ENCODE measurements around the gene SYNPO2. TPM values are rescaled to one million over a fixed set of nuclear protein-coding genes. Genes with fewer than 3 reads are reported as not detected.
"Not testable (repeated sequence)": the region's sequence is repeated elsewhere in the genome, so short reads cannot be mapped to it uniquely, and the experiment has no call there.

SYNPO2 gene
- total and polyA plus RNA-seq, 2 donors, result 428 to 529 TPM

DNA sequence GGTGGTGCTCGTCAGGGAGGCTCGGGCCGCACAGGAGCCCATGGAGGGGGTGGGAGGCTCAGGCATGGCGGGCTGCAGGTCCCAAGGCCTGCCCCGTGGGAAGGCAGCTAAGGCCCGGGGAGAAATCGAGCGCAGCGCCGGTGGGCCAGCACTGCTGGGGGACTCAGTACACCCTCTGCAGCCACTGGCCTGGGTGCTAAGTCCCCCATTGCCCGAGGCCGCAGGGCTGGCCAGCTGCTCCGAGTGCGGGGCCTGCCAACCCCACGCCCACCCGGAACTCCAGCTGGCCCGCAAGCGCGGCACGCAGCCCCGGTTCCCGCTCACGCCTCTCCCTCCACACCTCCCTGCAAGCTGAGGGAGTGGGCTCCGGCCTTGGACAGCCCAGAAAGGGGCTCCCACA lies 88.4 kb downstream of the SYNPO2 start:
- not testable (repeated sequence) for H3K27ac ChIP-seq (ENCODE audit: low read depth); H3K4me1 ChIP-seq (ENCODE audit: insufficient read depth); DNase-seq (ENCODE audit: extremely low spot score); H3K36me3 ChIP-seq (ENCODE audit: insufficient read depth); H3K4me3 ChIP-seq (ENCODE audit: low read depth, low read length)
- 87% methylated on average over 24 of the region's 24 CpGs for WGBS

DNA sequence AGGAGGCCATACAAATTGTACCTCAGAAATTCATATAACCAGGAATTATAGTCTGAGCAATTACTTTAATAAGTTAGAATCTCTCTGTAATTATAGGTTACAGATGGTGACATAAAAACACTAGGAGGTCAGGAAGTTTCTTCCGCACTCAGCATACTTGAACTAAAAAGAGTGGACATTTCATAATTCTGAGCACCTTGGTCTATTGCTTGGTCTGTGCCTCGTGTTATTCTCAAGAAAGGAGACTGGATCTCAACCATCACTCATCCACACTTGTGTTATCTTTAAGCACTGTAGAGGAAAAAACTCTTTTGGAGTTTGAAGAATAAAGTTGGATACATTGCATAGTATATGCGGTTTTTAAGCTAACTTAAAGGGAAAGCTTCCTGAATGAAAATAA lies 91.1 kb downstream of the SYNPO2 start:
- Histone ChIP-seq H3K27ac (ENCODE audit: low read depth) (no peak overlapping the region), H3K4me1 (ENCODE audit: insufficient read depth) (no peaks in the 10 kb centered on the region)
- 77% methylated on average over 3 of the region's 3 CpGs for WGBS

DNA sequence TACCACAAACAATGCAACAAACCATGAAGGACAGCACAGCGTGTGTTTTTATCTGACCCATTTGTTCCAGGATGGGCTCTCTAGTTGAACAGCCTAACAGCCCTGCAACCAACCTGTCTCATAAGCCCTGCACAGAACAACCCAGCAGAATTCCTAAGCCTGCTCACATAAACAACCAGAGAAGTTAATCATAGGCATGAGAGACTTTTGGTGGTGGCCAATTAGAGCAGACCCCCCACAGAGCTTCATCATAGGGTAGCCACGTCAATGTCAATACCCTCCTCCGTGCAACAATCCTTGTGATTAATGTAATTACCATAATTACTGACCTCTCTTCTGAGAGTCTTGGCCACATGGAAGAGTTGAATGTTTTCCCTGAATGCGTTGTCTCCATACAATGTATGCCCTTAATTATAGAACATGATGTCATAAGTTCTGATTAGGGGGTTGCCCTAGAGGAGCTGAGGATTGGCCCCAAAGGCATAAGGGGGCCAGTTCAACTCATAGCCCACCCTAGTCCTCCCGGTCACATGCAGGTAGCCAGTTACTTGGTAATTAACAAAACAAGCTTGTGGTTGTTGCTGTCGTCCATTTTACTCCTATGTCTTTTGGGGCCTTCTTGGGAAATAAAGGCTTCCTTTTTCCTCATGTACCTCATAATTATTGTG lies 92.7 kb downstream of the SYNPO2 start:
- no peak overlapping the region for H3K27ac ChIP-seq (ENCODE audit: low read depth)
- H3K36me3 ChIP-seq (ENCODE audit: insufficient read depth), result no peaks in the 10 kb centered on the region
- H3K4me1 ChIP-seq (ENCODE audit: insufficient read depth), result no peaks in the 10 kb centered on the region
- WGBS, result 37% methylated on average over 6 of the region's 6 CpGs
- H3K4me3 ChIP-seq (ENCODE audit: low read depth, low read length), result no peak overlapping the region
- DNase-seq (ENCODE audit: extremely low spot score), result no peak

More for the DNA sequence above, 91.1 kb downstream of the SYNPO2 start:
- no peak for DNase-seq (ENCODE audit: extremely low spot score)
- no peak overlapping the region for H3K4me3 ChIP-seq (ENCODE audit: low read depth, low read length)
- H3K36me3 ChIP-seq (ENCODE audit: insufficient read depth), result no peaks in the 10 kb centered on the region

DNA sequence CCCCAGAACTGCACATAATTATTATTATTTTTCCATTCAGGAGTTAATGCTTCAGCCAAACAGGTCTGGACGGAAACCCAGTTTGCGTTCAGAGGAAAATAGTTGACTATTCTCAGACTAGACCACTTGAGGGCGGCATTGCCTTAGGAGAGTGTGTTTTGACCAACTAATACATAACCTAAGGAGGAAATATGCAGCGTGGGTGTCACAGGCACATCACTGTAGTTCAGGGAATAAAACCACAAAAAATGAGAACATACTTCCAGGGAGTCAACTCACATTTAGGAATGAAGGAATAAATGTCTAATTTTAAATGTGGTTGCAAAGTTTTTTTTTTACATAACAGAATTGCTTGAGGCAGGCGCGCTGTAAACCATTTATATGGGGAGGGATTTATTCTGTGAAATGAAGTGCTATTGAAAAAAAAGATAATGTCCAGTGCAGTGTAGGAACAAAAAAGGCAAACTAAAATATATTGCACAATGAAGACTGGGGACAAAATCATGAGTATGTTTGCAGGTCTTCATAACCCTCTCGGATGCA lies 93.3 kb downstream of the SYNPO2 start:
- 27% methylated on average over 7 of the region's 7 CpGs for WGBS
- Histone ChIP-seq H3K4me3 (ENCODE audit: low read depth, low read length) (no peak overlapping the region), H3K4me1 (ENCODE audit: insufficient read depth) (no peaks in the 10 kb centered on the region), H3K36me3 (ENCODE audit: insufficient read depth) (no peaks in the 10 kb centered on the region), H3K27ac (ENCODE audit: low read depth) (no peak overlapping the region)
- DNase-seq (ENCODE audit: extremely low spot score), result peak; percentile 53

DNA sequence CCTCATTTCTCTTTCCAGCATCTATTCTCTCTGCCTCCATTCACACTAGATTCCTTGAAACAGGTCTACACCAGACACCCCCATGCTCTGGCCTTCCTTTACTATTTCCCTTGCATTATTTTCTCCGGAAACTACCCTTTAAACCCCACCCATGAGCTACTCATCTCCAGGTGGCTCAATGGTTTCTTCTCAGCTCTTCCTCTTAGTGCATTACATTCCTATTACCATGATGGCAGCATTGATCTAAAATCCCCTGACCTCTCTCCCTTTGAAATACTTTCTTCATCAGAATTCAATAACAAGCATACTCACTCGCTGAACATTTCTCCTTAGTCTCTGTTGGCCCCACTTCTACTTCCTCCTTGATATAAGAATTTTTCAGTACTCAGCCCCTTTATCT lies 94.6 kb downstream of the SYNPO2 start:
- no peak overlapping the region for H3K4me3 ChIP-seq (ENCODE audit: low read depth, low read length)
- no peak overlapping the region for H3K27ac ChIP-seq (ENCODE audit: low read depth)
- H3K36me3 ChIP-seq (ENCODE audit: insufficient read depth), result no peaks in the 10 kb centered on the region
- no peaks in the 10 kb centered on the region for H3K4me1 ChIP-seq (ENCODE audit: insufficient read depth)
- no peak for DNase-seq (ENCODE audit: extremely low spot score)
- WGBS, result 85% methylated on average over 2 of the region's 2 CpGs

DNA sequence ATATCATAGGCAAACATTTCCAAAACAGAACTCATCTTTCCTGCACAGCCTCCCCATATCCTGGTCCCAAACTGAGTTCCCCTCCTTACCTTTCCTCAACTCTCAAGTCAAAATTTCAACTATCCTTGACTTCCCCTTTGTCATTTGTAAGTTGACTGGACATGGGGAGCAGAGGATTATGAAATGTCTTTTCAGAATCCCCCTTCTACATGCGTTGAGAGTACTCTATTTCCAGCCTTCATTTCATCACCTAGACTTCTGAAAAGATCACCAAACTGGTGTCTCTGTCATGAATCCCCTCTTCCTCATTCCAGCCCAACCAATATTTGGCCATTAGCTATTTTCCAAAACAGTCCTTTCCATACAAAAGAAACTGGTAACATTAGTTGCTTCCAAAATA lies 95.2 kb downstream of the SYNPO2 start:
- Histone ChIP-seq H3K36me3 (ENCODE audit: insufficient read depth) (no peaks in the 10 kb centered on the region), H3K4me3 (ENCODE audit: low read depth, low read length) (no peak overlapping the region), H3K4me1 (ENCODE audit: insufficient read depth) (no peaks in the 10 kb centered on the region), H3K27ac (ENCODE audit: low read depth) (no peak overlapping the region)
- 64% methylated on average over 1 of the region's 1 CpG for WGBS
- DNase-seq (ENCODE audit: extremely low spot score), result no peak

DNA sequence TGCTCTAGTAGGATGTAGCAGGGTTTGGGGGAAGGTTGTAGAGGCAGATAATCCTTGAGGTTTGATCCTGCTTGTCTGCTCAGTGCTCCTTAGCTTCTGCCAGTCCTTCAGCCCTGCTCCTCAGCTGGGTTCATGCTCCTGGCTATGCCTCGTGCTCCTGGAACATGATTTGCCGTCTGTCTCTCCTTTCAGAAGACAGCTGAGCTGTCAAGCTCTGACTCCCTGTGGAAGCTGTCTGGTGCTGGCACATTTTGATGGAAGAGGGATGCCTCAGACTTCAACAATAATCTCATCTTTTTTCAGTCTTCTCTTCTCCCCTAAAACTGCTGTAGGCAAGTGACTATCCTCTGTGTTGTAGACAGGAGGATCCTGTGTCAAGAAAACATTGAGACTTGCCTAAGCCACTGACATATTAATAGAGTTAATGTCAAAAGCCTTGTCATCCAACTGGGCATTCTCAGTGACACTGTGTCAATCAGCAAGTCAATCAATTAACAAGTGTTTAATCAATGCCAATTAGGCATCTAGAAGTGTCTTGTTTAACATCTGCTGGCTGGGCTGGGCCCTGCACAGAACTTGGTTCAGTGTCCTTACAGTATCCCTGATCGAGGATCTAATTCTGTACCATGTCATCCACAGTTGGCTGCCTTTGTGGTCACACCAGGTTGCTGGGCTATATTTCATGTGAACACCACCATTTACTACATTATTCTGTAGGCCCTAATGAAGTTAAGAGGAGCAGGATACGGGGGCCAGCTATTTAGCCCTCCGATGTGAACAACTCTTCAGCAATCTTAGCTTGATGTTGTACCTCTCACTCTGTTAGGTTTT lies 96.7 kb downstream of the SYNPO2 start:
- Histone ChIP-seq H3K27ac (ENCODE audit: low read depth) (no peak overlapping the region), H3K36me3 (ENCODE audit: insufficient read depth) (no peaks in the 10 kb centered on the region), H3K4me1 (ENCODE audit: insufficient read depth) (no peaks in the 10 kb centered on the region), H3K4me3 (ENCODE audit: low read depth, low read length) (no peak overlapping the region)
- 84% methylated on average over 5 of the region's 5 CpGs for WGBS
- DNase-seq (ENCODE audit: extremely low spot score), result no peak

DNA sequence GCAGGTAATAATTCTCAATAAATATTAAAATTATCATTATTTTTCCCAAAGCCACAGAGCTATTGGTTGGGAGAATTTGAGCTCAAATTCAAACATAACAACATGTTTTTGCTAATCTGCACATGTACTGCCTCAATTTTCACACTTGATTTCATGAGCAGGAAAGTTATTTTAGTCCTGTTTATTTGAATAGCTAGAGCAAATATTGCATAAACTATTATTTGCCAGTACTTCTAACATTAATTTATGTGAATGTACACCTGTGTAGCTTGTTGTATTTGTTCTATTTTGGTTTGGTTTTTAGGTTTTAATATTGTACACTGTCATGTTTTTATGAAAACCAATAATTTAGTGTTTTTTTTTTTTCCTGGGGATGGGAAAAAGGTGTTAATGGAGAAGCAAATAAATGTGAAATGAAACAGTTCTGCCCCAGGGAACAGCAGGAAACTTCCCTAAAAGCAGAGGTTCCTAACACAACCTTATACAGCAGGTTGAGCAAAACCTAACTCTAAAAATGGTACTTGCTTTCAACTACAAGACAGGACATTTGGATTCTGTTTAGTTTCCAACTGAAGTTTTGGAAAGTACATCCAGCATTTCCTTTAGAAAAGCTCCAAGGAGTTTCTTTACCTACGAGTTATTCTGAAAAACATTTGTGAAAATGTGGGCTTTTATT lies 99.4 kb downstream of the SYNPO2 start:
- peak overlapping the region; percentile 53 for H3K27ac ChIP-seq (ENCODE audit: low read depth)
- DNase-seq (ENCODE audit: extremely low spot score), result no peak
- 39% methylated on average over 1 of the region's 1 CpG for WGBS
- H3K36me3 ChIP-seq (ENCODE audit: insufficient read depth), result no peaks in the 10 kb centered on the region
- no peak overlapping the region for H3K4me3 ChIP-seq (ENCODE audit: low read depth, low read length)
- no peaks in the 10 kb centered on the region for H3K4me1 ChIP-seq (ENCODE audit: insufficient read depth)

DNA sequence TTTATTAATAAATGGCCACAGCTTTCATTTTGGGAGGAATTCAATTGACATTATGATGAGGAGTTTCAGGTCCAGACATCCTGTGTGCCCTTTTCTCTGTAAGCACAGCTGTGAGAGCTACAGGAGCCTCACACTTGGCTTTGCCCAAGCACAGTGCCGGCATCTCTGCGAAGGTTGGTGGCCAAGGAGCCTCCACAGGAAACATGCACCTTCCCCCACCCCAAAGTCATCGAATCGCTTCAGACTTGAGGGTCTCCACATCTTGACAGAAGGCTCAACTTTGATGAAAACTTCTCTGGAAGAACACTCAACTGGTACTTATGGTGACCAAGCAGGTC lies 100.0 kb downstream of the SYNPO2 start:
- Histone ChIP-seq H3K36me3 (ENCODE audit: insufficient read depth) (peaks cover 2% of the 10 kb centered on the region), H3K27ac (ENCODE audit: low read depth) (peak overlapping the region; percentile 53), H3K4me3 (ENCODE audit: low read depth, low read length) (no peak overlapping the region), H3K4me1 (ENCODE audit: insufficient read depth) (no peaks in the 10 kb centered on the region)
- WGBS, result 86% methylated on average over 4 of the region's 4 CpGs
- DNase-seq (ENCODE audit: extremely low spot score), result no peak

DNA sequence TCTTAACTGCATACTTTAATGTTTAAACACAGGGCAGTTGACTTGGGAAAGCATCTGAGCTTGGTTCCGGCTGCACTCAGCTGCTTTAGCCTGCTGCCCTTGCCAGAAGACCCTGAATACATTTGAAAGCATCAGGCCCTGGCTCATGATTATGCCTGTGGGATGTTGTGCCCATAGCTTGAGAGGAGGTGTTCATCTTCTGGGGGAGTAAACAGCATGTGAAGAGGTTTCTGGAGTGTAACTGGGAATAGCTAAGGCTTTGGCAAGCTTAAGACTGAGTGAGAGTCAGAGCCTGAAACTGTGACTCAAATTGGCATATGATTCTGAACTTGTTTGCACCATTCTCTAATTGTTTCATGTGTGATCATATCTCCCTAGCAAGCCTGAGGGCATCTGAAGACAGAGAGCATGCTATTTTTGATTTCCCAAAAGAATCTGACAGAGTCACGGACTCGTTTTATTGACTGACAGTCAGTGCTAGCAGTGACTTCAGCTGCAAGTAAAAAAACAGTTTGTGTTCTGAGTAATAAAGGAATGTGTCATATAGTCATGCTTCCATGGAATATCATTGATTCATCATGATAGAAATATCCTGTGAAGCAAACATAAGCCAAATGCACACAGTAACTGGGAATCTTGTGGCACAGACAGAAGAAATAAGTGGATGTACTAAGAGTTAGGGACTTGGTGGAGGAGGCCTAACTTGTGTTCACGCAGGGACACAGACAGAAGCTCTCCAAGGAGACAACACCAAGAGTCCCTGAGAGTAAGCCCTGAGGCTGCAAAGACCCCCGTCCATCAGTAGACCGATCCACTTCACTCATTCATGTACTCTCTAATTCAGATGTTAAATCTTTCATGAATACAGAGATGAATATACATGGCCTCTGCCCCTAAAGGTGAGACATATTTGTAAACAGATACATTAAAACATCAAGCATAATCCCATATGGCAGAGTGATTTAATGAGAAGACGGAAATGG lies 100.7 kb downstream of the SYNPO2 start:
- peaks cover 2% of the 10 kb centered on the region for H3K36me3 ChIP-seq (ENCODE audit: insufficient read depth)
- peak overlapping the region; percentile 53 for H3K27ac ChIP-seq (ENCODE audit: low read depth)
- 62% methylated on average over 7 of the region's 7 CpGs for WGBS
- no peak for DNase-seq (ENCODE audit: extremely low spot score)
- H3K4me3 ChIP-seq (ENCODE audit: low read depth, low read length), result no peak overlapping the region
- no peaks in the 10 kb centered on the region for H3K4me1 ChIP-seq (ENCODE audit: insufficient read depth)

DNA sequence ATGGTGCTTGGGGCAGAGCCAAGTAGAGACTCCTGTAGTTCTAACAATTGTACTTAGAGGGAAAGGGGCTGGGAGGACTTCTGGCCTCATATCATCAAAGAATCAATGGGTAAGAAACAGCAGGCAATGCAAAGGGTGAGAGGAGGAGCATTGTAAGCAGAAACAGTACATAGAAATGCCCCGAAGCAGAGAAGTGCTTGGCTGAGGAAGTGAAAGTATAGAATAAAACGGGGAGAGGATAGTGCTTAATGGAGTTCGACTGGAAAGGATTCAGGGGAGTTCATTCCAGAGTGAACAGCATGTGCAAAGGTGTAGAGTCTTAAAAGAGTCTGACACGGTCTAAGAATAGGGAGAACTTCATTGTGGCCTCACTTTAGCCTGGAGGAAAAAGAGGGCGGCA lies 103.0 kb downstream of the SYNPO2 start:
- no peak overlapping the region for H3K27ac ChIP-seq (ENCODE audit: low read depth)
- no peak overlapping the region for H3K4me3 ChIP-seq (ENCODE audit: low read depth, low read length)
- WGBS, result 66% methylated on average over 5 of the region's 5 CpGs
- no peaks in the 10 kb centered on the region for H3K4me1 ChIP-seq (ENCODE audit: insufficient read depth)
- peaks cover 2% of the 10 kb centered on the region for H3K36me3 ChIP-seq (ENCODE audit: insufficient read depth)
- DNase-seq (ENCODE audit: extremely low spot score), result no peak

DNA sequence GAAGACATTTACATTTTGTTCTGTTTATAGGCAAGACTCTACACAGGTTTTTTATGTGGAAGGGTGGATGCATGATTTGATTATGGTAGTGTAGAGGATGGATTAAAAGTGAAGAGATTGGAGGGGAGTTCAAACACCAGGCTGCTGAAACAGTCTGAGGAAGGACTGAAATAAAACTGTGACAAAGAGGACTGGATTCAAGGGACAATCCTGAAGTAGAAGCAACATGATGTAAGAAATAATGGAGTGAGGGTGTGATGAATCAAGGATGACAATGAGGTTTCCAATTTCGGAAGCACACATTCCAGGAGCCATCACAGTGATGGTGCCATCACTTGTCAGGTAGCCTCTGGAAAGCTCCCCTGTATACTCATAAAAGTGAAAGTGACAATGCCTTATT lies 103.5 kb downstream of the SYNPO2 start:
- H3K4me1 ChIP-seq (ENCODE audit: insufficient read depth), result no peaks in the 10 kb centered on the region
- DNase-seq (ENCODE audit: extremely low spot score), result no peak
- no peak overlapping the region for H3K4me3 ChIP-seq (ENCODE audit: low read depth, low read length)
- H3K27ac ChIP-seq (ENCODE audit: low read depth), result no peak overlapping the region
- WGBS, result 84% methylated on average over 1 of the region's 1 CpG
- H3K36me3 ChIP-seq (ENCODE audit: insufficient read depth), result peaks cover 2% of the 10 kb centered on the region

DNA sequence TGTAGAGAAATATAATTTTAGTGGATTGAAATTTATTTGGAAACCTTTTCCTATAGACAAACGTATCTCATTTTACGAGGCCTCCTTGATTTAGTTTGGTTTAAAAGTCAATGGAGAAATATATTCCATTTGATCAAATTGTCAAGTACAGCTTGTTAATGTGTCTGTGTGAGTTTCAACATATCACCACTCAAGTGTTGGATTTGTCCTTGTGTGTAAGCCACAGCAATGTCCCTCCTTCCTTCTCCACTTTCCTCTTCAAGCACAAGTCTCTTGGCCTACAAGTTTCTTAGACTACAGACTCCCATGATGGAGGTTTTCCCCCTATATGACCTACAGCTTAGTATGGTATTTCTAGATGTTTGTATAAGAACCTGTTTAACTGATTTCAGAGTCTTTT lies 104.7 kb downstream of the SYNPO2 start:
- H3K4me3 ChIP-seq (ENCODE audit: low read depth, low read length), result no peak overlapping the region
- WGBS, result 63% methylated on average over 2 of the region's 2 CpGs
- no peaks in the 10 kb centered on the region for H3K4me1 ChIP-seq (ENCODE audit: insufficient read depth)
- DNase-seq (ENCODE audit: extremely low spot score), result no peak
- peak overlapping the region; percentile 63 for H3K27ac ChIP-seq (ENCODE audit: low read depth)
- H3K36me3 ChIP-seq (ENCODE audit: insufficient read depth), result peaks cover 2% of the 10 kb centered on the region

Measured in urinary bladder (tissue), 4 donors.